H1 (cell line): ENCODE measurements around the gene SOX10. TPM values are rescaled to one million over a fixed set of nuclear protein-coding genes. Genes with fewer than 3 reads are reported as not detected.

Source experiments
- CTCF ChIA-PET: fragments of 300-600 bp; sonication (Branson Sonifier 250); formaldehyde crosslinking; loops from one replicate; lab custom pipeline; 2021; ENCODE audit not compliant: partially characterized antibody; lab: Charles Lee
- POLR2A ChIA-PET: fragments of 300-600 bp; sonication (Branson Sonifier 250); formaldehyde crosslinking; loops from one replicate; lab custom pipeline; 2021; ENCODE audit warnings: inconsistent platforms; ENCODE audit not compliant: partially characterized antibody; lab: Charles Lee
- DNase-seq, 2 experiments: peaks; one replicate each; pipeline versions ENCODE4 v3.0.0 to v3.0.0-alpha.2; 2010 to 2022; ENCODE audit warnings: low spot score in 2 of 2, low read depth in 1 of 2, mixed read lengths in 1 of 2
- FAIRE-seq: peaks from 2 replicates; lab custom pipeline; 2011; peaks lifted over from hg19 to GRCh38; lab: Jason Lieb, UNC
- H2AFZ ChIP-seq: 2 replicates; pipeline ENCODE4 v1.8.1; 2012; ENCODE audit warnings: low read length, inconsistent platforms
- H2AK5ac ChIP-seq: 2 replicates; pipeline ENCODE4 v1.6.1; 2013; ENCODE audit warnings: low read depth, low read length
- H2BK120ac ChIP-seq: replicated peaks from 2 replicates; pipeline ENCODE3; 2013; ENCODE audit warnings: low read depth, low read length, inconsistent platforms
- H2BK12ac ChIP-seq: 2 replicates; pipeline ENCODE4 v1.6.1; 2013; ENCODE audit warnings: low read depth, low read length
- H2BK15ac ChIP-seq: 2 replicates; pipeline ENCODE4 v1.6.1; 2013; ENCODE audit warnings: low read length
- H2BK20ac ChIP-seq: 2 replicates; pipeline ENCODE4 v1.6.1; 2013; ENCODE audit warnings: low read length
- H2BK5ac ChIP-seq: 2 replicates; pipeline ENCODE4 v1.6.1; 2013; ENCODE audit warnings: low read depth, low read length
- H3K14ac ChIP-seq: 2 replicates; pipeline ENCODE4 v1.6.1; 2013; ENCODE audit warnings: inconsistent platforms; ENCODE audit not compliant: insufficient read length
- H3K18ac ChIP-seq: 2 replicates; pipeline ENCODE4 v1.6.1; 2013; ENCODE audit warnings: low read length; ENCODE audit errors: extremely low read depth
- H3K23ac ChIP-seq: 2 replicates; pipeline ENCODE4 v1.6.1; 2013; ENCODE audit warnings: inconsistent platforms; ENCODE audit not compliant: insufficient read length
- H3K23me2 ChIP-seq: 2 replicates; pipeline ENCODE4 v1.6.1; 2013; ENCODE audit warnings: low read depth, low read length
- H3K27ac ChIP-seq: 2 replicates; pipeline ENCODE4 v1.6.1; 2011; ENCODE audit warnings: low read depth, low read length, inconsistent platforms
- H3K27me3 ChIP-seq, 4 experiments: replicated peaks in 1 of 4; 1 replicate in 1 of 4; 2 replicates in 3 of 4; pipeline versions ENCODE4 v1.6.1 to v1.8.1; 2011 to 2013; ENCODE audit warnings: low read length in 3 of 4, mild to moderate bottlenecking in 3 of 4, inconsistent platforms in 2 of 4, mixed read lengths in 2 of 4, moderate library complexity in 1 of 4; ENCODE audit not compliant: control insufficient read depth in 3 of 4, insufficient read depth in 3 of 4; ENCODE audit errors: extremely low read depth in 1 of 4
- H3K36me3 ChIP-seq, 4 experiments: 2 replicates each; pipeline versions ENCODE4 v1.6.1 to v1.8.1; 2011 to 2013; ENCODE audit warnings: mild to moderate bottlenecking in 4 of 4, low read length in 3 of 4, moderate library complexity in 2 of 4, control low read depth in 1 of 4, inconsistent platforms in 1 of 4; ENCODE audit not compliant: insufficient read depth in 4 of 4, control insufficient read depth in 2 of 4
- H3K4ac ChIP-seq: replicated peaks from 2 replicates; pipeline ENCODE3; 2013; ENCODE audit warnings: low read length, low read depth, mixed read lengths, inconsistent platforms; ENCODE audit not compliant: insufficient read length
- H3K4me1 ChIP-seq, 4 experiments: replicated peaks in 1 of 4; 1 replicate in 1 of 4; 2 replicates in 3 of 4; pipeline versions ENCODE4 v1.6.1 to v1.8.1; 2011 to 2013; ENCODE audit warnings: low read length in 3 of 4, inconsistent platforms in 2 of 4, mixed read lengths in 1 of 4; ENCODE audit not compliant: insufficient read depth in 4 of 4, control insufficient read depth in 3 of 4
- H3K4me2 ChIP-seq, 2 experiments: 2 replicates each; pipeline versions ENCODE4 v1.6.1 to v1.8.1; 2011 to 2013; ENCODE audit warnings: low read depth in 2 of 2, low read length in 2 of 2, control low read depth in 1 of 2, inconsistent platforms in 1 of 2, mild to moderate bottlenecking in 1 of 2; ENCODE audit not compliant: insufficient read depth in 1 of 2
- H3K4me3 ChIP-seq, 4 experiments: fragments of 200-600, 300-600 bp in 1 of 4; sonication (generic), shearing (Covaris generic), sonication (Bioruptor Twin) in 1 of 4; 2 replicates each; pipeline versions ENCODE4 v1.5.1 to v1.8.1; 2011 to 2016; ENCODE audit warnings: low read length in 4 of 4, low read depth in 3 of 4, control low read depth in 2 of 4, inconsistent platforms in 2 of 4, mild to moderate bottlenecking in 2 of 4, mixed read lengths in 1 of 4, moderate library complexity in 1 of 4; ENCODE audit not compliant: insufficient read depth in 2 of 4; ENCODE audit errors: extremely low read depth in 1 of 4
- H3K56ac ChIP-seq: replicated peaks from 2 replicates; pipeline ENCODE3; 2013; ENCODE audit warnings: low read depth, mild to moderate bottlenecking, mixed read lengths, low read length, inconsistent platforms; ENCODE audit not compliant: insufficient read length
- H3K79me1 ChIP-seq: 2 replicates; pipeline ENCODE4 v1.6.1; 2013; ENCODE audit warnings: low read depth, low read length, control low read depth
- H3K79me2 ChIP-seq, 2 experiments: 2 replicates each; pipeline versions ENCODE4 v1.6.1 to v1.8.1; 2012 to 2013; ENCODE audit warnings: low read length in 2 of 2, mild to moderate bottlenecking in 2 of 2, inconsistent platforms in 1 of 2; ENCODE audit not compliant: insufficient read depth in 2 of 2, control insufficient read depth in 1 of 2
- H3K9ac ChIP-seq, 4 experiments: replicated peaks in 1 of 4; 1 replicate in 1 of 4; 2 replicates in 3 of 4; pipeline versions ENCODE4 v1.6.1 to v1.8.1; 2011 to 2013; ENCODE audit warnings: low read depth in 3 of 4, low read length in 3 of 4, control low read depth in 2 of 4, mild to moderate bottlenecking in 2 of 4, moderate library complexity in 2 of 4, inconsistent platforms in 1 of 4; ENCODE audit errors: extremely low read depth in 1 of 4
- H3K9me3 ChIP-seq, 2 experiments: 2 replicates each; pipeline versions ENCODE4 v1.6.1 to v1.8.1; 2012 to 2013; ENCODE audit warnings: mild to moderate bottlenecking in 2 of 2, moderate library complexity in 2 of 2, control low read depth in 1 of 2, inconsistent platforms in 1 of 2, low read depth in 1 of 2, low read length in 1 of 2, mixed read lengths in 1 of 2; ENCODE audit not compliant: insufficient read depth in 2 of 2
- H4K20me1 ChIP-seq, 2 experiments: replicated peaks in 1 of 2; 2 replicates each; pipeline versions ENCODE3 to v1.8.1; 2011 to 2013; ENCODE audit warnings: inconsistent platforms in 2 of 2, low read length in 2 of 2, mild to moderate bottlenecking in 1 of 2; ENCODE audit not compliant: insufficient read depth in 2 of 2, control insufficient read depth in 1 of 2
- H4K5ac ChIP-seq: 2 replicates; pipeline ENCODE4 v1.6.1; 2013; ENCODE audit warnings: low read length, low read depth, mixed read lengths, inconsistent platforms; ENCODE audit not compliant: insufficient read length
- H4K8ac ChIP-seq: 2 replicates; pipeline ENCODE4 v1.8.0; 2013; ENCODE audit warnings: mild to moderate bottlenecking, moderate library complexity, low read length, inconsistent platforms; ENCODE audit not compliant: insufficient read depth; ENCODE audit errors: extremely low read depth
- H4K91ac ChIP-seq: replicated peaks from 2 replicates; pipeline ENCODE3; 2013; ENCODE audit warnings: low read length, mixed read lengths, inconsistent platforms; ENCODE audit not compliant: insufficient read length
- ASH2L ChIP-seq: fragments of 200-600, 300-600 bp; sonication (generic); IDR thresholded peaks from one replicate; pipeline ENCODE4 v1.7.1; 2017; ENCODE audit warnings: low read length
- BACH1 ChIP-seq: IDR thresholded peaks from 2 replicates; pipeline ENCODE4 v1.6.1; 2012; ENCODE audit warnings: low read length, improper control_type of control experiment
- CBX8 ChIP-seq: fragments of 300-800, 300-1000 bp; sonication (generic); IDR thresholded peaks from 2 replicates; pipeline ENCODE4 v1.7.1; 2016; ENCODE audit warnings: low read depth, low read length, borderline replicate concordance
- CHD1 ChIP-seq: IDR thresholded peaks from 2 replicates; pipeline ENCODE4 v1.6.1; 2012; ENCODE audit warnings: low read depth, low read length, improper control_type of control experiment
- EZH2 ChIP-seq: fragments of 200-600 bp; sonication (generic); IDR thresholded peaks from 2 replicates; pipeline ENCODE4 v1.7.1; 2012; ENCODE audit warnings: low read depth, mild to moderate bottlenecking, moderate library complexity, low read length, inconsistent platforms; ENCODE audit not compliant: severe bottlenecking
- HDAC6 ChIP-seq: IDR thresholded peaks from one replicate; pipeline ENCODE4 v1.7.1; 2012; ENCODE audit warnings: low read depth, mild to moderate bottlenecking, inconsistent platforms, low read length, moderate library complexity
- JUN ChIP-seq: IDR thresholded peaks from 2 replicates; pipeline ENCODE4 v1.6.1; 2011; ENCODE audit warnings: low read depth, mild to moderate bottlenecking, improper control_type of control experiment, low read length
- KDM5A ChIP-seq: fragments of 200-600 bp; IDR thresholded peaks from 2 replicates; pipeline ENCODE4 v1.7.1; 2012; ENCODE audit warnings: mild to moderate bottlenecking, low read length, inconsistent platforms, mixed read lengths
- MAX ChIP-seq: IDR thresholded peaks from 2 replicates; pipeline ENCODE4 v1.6.1; 2012; ENCODE audit warnings: inconsistent platforms
- POLR2A ChIP-seq, 2 experiments: IDR thresholded peaks; 1 replicate in 1 of 2; 2 replicates in 1 of 2; pipeline ENCODE4 v1.6.1; 2011; ENCODE audit warnings: low read depth in 2 of 2, low read length in 2 of 2, mild to moderate bottlenecking in 2 of 2; ENCODE audit errors: control extremely low read depth in 1 of 2
- POU5F1 ChIP-seq: IDR thresholded peaks from 2 replicates; pipeline ENCODE4 v1.6.1; 2011; ENCODE audit warnings: low read depth, mild to moderate bottlenecking, low read length, moderate library complexity
- SAP30 ChIP-seq: fragments of 300-600 bp; sonication (generic); IDR thresholded peaks from 2 replicates; pipeline ENCODE4 v1.7.1; 2012; ENCODE audit warnings: low read length, moderate library complexity, mild to moderate bottlenecking, inconsistent platforms; ENCODE audit not compliant: insufficient read depth, insufficient replicate concordance
- WGBS, 2 experiments: shearing (Covaris generic) in 1 of 2; methylation state at CpG; one replicate each; pipeline versions ENCODE4 v1.1.6 to v1.1.7; 2013 to 2015; ENCODE audit warnings: low lambda C conversion rate in 2 of 2, mixed read lengths in 2 of 2, inconsistent platforms in 1 of 2, low coverage in 1 of 2, missing lambda C conversion rate in 1 of 2; ENCODE audit not compliant: insufficient replicate concordance in 2 of 2, insufficient coverage in 1 of 2, insufficient read length in 1 of 2; ENCODE audit errors: extremely low coverage in 1 of 2, missing lambda C conversion rate in 1 of 2; 5-methylcytosine and 5-hydroxymethylcytosine counted together
- polyA plus RNA-seq, 7 experiments: library from polyadenylated mRNA; depleted of rRNA in 3 of 7; stranded (reverse) in 5 of 7; unstranded in 2 of 7; fragments of >200 nt in 5 of 7; fragments of 200-250 nt in 2 of 7; gene quantifications; 1 replicate in 5 of 7; 2 replicates in 1 of 7; 4 replicates in 1 of 7; pipeline versions ENCODE4 v1.2.1 to v1.2.3, GENCODE V29; 2011 to 2013; ENCODE audit warnings: missing spikeins in 2 of 7, mixed read lengths in 2 of 7
- total RNA-seq: library from RNA; stranded (reverse); fragmentation: NEBNext Ultra II Directional; extraction: Animal tissue kit (Norgen Biotek cat#: 25700); gene quantifications from 2 replicates; pipeline ENCODE4 v1.2.1, GENCODE V29; 2021

The SOX10 gene
- total and polyA plus RNA-seq, 2 of the 8 experiments (the other 6 are each of a cell fraction or from before 2014, with no cell fraction given), result 2.7 TPM

DNA sequence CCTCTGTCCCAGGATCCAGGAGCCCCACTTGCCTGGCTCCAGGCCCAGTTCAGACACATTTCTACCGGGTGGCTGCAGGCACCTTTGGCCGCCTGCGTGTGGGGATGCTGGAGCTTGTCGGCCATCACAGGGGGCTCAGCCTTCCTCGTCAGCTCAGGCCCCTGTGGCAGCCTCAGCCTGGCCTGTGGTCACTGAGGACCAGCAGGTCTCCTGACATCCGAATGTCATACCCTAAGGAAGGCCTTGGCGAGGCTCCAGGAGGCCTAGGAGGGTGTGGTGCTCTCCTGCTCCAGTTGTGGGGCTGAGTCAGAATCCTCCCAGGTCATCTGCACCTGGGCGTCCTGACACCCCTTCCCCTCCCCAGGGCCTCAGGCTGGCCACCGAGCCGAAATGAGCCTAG, 14.9 kb upstream of the SOX10 start:
- H3K27me3 ChIP-seq, result no peaks in the 10 kb centered on the region; a peak in 1 of 7 replicates
- H4K91ac ChIP-seq, result no peak overlapping the region
- H3K4me3 ChIP-seq, result no peak overlapping the region
- no peak overlapping the region for H2AFZ ChIP-seq
- 84% methylated on average over 10 of the region's 10 CpGs; no CpG with 5 or more reads in 1 of the 2 experiments for WGBS, 2 experiments
- no peak overlapping the region for H3K18ac ChIP-seq
- no peak overlapping the region for H2BK120ac ChIP-seq
- 0 out of 2 replicates have a peak overlapping the region, but pooled peaks have one; percentile 80 for H2BK20ac ChIP-seq
- H3K9ac ChIP-seq, result no peak overlapping the region
- H3K79me1 ChIP-seq, result no peaks in the 10 kb centered on the region
- ChIA-PET POLR2A (no interaction called here), CTCF (interaction anchor here (1.0 to 2.0 kb wide), 3 partner anchors 15 to 75 kb away, joined by 3 to 12 read pairs (median 7); partner anchors contain the start of gene SOX10)
- DNase-seq, result no peak
- H3K14ac ChIP-seq, result no peak overlapping the region
- no peaks in the 10 kb centered on the region for H4K20me1 ChIP-seq
- H2AK5ac ChIP-seq, result no peak overlapping the region
- no peak overlapping the region for H3K23ac ChIP-seq
- H2BK12ac ChIP-seq, result peak overlapping the region; percentile 23; the same call in 1 of the 2 replicates
- no peak overlapping the region for H4K8ac ChIP-seq
- H3K36me3 ChIP-seq, result no peaks in the 10 kb centered on the region
- H3K56ac ChIP-seq, result no peak overlapping the region
- no peak overlapping the region for H3K27ac ChIP-seq
- no peaks in the 10 kb centered on the region for H3K23me2 ChIP-seq
- TF ChIP-seq HDAC6 (no peak), KDM5A (no peak), CHD1 (no peak), MAX (no peak), EZH2 (no peak), CBX8 (no peak), SAP30 (no peak), POU5F1 (no peak), POLR2A (IDR thresholded peaks at IDR 0.05; ENCODE audit: control extremely low read depth in 1 of 2, low read depth in 2 of 2, low read length in 2 of 2) (no peak), JUN (no peak), ASH2L (no peak), BACH1 (no peak)
- H2BK5ac ChIP-seq, result no peak overlapping the region
- no peaks in the 10 kb centered on the region for H3K79me2 ChIP-seq
- H3K9me3 ChIP-seq, result no peaks in the 10 kb centered on the region
- H2BK15ac ChIP-seq, result 0 out of 2 replicates have a peak overlapping the region, but pooled peaks have one; percentile 29
- peaks cover 0 to 23% (median 8%) of the 10 kb centered on the region in 4 experiments; a peak in 5 of 7 replicates for H3K4me1 ChIP-seq
- H4K5ac ChIP-seq, result no peak overlapping the region
- FAIRE-seq, result no peak
- H3K4ac ChIP-seq, result no peak overlapping the region
- no peak overlapping the region for H3K4me2 ChIP-seq
